SK-N-MC (cell line): ENCODE measurements around the gene KCNJ6.

ENCODE experiments used
- EZH2 ChIP-seq: fragments of 200-600 bp; sonication (generic); IDR thresholded peaks from one replicate; pipeline ENCODE4 v1.6.1; 2017; ENCODE audit warnings: antibody characterized with exemption
- POLR2AphosphoS5 ChIP-seq: IDR thresholded peaks from 2 replicates; pipeline ENCODE4 v1.6.1; 2012; ENCODE audit warnings: mild to moderate bottlenecking, low read depth, low read length, borderline replicate concordance

DNA sequence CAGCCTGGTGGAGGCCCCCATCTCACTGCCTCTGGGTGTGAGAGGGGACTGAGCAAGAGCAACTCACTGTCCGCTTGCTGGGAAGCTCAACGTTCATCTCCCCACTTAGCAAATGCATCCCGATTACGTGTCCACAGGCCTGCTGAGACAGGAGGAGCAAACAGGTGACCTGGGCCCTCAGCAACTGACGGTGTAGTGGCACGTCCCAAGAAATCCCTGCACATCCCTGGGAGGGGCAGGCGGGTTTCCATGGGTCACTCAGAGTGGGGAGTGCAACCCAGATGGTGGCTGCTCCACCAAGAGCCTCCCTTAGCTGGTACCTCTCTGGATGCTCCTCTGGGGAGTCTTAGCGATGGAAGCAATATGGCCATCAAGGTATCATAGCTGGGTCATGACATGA lies 320.3 kb downstream of the KCNJ6 start:
- TF ChIP-seq POLR2AphosphoS5 = no peak
- no peak for TF ChIP-seq EZH2
